ENCODE results near the gene MCM3.

Gene MCM3

DNA sequence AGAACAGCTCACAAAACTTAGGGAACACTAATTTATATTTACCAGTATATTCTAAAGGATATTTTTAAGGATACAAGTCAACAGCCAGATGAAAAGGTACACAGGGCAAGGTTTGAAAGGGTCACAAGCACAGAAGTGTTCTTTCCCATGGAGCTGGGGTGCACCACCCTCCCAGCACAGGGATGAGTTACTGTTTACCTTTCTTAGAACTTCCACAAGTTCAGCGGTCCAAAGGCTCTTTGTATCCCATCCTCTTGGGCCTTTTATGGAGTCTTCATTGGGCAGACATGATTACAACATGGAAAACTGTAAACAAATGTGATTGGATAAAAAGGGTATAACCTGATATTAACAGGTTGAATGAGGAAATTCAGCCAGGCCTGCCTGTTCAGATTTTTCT is 39.1 kb downstream of the MCM3 start:
- DNase-seq: no peak

DNA sequence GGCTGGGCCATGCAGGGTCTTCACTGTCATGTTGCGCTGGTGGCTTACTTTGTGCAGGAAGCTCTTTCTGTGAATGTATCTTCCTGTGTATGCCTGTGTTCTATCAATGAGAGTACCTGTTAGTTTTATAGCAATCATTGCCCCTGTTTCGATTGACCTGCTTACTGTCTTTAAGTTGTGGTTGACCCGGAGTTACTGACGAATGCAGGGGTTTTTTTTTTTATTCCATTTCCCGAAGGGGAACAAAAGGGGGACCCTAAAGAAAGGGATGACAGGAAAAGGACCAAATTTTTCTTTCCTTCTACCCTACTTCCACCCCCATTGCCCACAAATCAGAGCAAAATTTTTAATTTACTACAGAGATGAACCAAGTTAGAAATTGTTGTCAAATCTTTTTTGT is 40.1 kb downstream of the MCM3 start, which contains the start of gene IL17F:
TSS of gene IL17F (minus strand) at position 101 of the 400 bp plus-strand sequence. CDS start at position 30, 71 bp downstream.
- no peak for DNase-seq

DNA sequence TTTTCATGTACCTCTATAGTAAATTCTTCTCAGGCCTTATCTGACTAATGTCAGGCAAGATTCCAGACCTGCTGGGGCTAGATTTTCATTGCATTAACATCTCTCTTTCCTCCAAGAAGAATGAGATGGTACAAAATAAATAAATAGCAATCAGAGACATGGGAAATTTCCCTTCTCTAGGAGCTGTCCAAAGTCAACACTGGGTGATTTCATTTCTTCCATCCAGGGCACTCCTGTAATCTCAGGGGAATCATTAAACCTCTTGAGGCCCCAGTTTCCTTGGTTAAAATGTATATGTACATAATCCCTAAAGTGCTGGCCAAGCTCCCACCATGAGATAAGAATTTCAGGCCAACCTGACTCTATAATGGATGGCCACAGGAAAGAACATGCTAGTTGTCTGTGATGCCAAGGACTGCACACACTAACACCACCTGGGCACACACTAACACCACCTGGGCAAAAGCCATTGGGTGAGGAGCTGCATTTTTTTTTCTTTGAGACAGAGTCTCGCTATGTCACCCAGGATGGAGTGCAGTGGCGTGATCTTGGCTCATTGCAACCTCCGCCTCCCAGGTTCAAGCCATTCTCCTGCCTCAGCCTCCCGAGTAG is 41.2 kb downstream of the MCM3 start:
- no peak for DNase-seq

DNA sequence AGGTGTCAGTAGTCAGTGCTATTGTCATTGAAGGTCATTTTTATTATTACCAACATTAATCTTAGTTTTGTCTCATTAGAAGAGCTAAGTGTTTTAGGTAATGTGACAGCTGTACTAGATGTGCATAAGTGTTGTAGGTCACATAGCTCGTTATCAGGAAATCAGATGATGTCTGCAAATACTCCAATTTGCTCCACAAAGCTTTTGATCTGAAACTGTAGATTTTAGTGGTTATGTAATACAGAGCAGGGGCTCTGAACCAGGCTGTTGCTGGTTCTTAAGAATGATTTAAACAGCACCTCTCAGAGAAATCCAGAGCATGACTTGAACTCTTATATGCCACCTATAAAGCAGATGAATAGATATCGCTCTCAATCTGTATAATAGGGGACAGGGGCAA is 42.7 kb downstream of the MCM3 start:
- no peak for DNase-seq

DNA sequence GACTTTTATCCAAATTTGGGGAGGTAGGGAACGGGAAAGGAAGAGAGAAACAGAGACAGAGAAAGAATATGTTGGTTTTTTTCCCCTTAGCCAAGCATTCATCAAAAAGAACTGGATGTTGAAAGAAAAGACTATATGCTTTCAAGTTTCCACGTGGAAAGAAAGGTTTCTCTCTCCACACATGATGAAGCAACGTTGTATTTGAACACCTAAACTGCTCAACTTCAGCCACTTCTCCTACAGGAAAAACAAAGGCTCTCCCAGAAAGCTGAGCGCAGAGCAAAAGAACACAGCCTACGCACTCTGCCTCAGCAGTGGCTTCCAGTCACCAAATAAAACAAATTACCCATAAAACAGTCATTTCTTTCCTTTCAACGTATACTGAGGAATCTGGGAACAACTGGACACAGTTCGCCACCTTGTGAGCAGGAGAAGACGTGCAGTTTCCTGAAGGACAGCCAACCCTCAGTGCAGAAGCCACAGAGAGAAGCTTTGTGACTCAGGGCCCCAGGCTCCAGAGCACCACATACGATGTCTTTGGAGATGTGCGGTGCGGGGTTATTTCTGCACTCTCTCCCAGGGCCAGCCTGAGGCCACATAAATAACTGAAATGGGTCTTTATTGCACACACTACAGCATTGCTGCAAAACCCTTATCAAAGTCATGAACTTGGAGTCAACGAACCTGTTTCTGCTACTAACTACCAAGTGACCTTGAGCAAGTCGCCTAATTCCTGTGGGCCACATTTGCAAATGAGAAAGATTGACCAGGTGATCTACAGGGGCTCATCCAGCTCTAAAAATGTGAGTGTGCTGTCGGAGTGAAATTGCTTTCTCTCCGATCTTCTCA is 50.3 kb downstream of the MCM3 start:
- DNase-seq: no peak

GRCh38 chr6:52233005-52233404 is 51.5 kb downstream of the MCM3 start:
- DNase-seq: no peak

GRCh38 chr6:52231406-52232127 is 53.0 kb downstream of the MCM3 start:
- no peak for DNase-seq

DNA sequence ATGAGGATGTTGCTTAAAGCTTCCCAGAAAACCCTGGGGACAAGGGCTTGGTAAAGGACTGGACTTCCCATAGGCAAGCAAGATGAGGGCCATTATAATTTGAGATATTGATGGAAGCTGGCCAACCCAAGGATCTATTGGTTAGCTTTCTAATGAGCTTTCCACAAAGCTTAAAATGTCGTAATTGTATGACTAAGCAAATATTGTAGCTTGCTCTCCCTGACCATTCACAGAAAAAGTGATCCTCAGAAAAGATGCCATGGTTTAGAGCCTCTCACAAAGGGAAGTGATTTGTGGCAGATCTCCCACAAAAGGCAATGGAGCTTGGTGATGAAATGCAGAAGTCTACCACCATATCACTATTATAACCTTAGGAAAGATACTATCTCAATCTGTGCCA is 53.9 kb downstream of the MCM3 start:
- no peak for DNase-seq

DNA sequence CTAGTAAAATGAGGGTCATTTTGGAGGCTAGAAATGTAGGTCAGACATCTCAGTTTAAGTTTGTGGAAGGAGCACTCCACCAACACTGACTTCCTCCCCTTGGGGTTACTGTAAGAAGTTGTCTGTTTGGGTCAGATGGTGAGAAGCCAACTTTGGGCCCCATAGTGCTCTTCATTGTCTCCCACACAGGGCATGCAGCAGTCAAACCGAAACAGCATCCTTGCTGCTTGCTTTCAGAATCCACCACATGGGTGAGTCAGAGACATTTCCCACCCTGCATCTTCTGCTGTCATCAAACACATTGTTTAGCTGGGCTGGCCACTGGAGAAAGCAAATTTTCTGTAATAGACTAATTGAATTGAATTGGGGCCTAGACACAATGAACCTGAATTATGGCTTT is 57.0 kb downstream of the MCM3 start:
- no peak for DNase-seq

GRCh38 chr6:52221302-52221701 is 63.2 kb downstream of the MCM3 start:
- no peak for DNase-seq

DNA sequence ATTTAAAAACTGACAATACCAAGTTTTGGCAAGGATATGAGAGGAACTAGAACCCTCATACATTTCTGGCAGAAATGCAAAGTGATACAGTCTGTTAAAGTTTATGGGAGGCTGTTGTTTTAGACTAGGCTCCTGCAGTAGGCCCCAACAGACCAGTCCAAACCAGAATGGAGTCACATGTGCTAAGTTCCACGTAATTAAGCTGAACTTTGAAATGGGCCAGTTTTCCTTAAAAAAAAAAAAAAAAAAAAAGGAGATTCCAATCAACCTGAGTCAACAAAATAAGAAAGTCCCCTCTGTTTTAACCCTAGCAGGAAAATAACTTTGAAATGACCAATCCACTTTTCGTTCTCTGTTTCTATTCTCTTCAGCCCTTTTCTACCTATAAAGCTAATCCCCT is 66.8 kb downstream of the MCM3 start:
- DNase-seq: no peak

GRCh38 chr6:52216932-52217575 is 67.5 kb downstream of the MCM3 start:
- DNase-seq: no peak

- DNase-seq: no peak
Measured at GRCh38 chr6:52215787-52216186, 68.8 kb downstream of the MCM3 start.

Data from effector CD4-positive, alpha-beta T cell (primary cell).